HCT116 (cell line): ENCODE data around the gene TMEM186.

Experiments used
- CEBPB ChIP-seq: IDR thresholded peaks from 2 replicates; pipeline ENCODE4 v1.6.1; 2012; ENCODE audit warnings: low read depth
- EZH2 ChIP-seq: fragments of 200-600 bp; sonication (generic); IDR thresholded peaks from 2 replicates; pipeline ENCODE4 v1.6.1; 2017; ENCODE audit warnings: antibody characterized with exemption, mixed run types
- EZH2phosphoT487 ChIP-seq: fragments of 200-600 bp; IDR thresholded peaks from 2 replicates; pipeline ENCODE4 v1.6.1; 2018; ENCODE audit warnings: antibody characterized with exemption, borderline replicate concordance
- FOSL1 ChIP-seq: IDR thresholded peaks from 2 replicates; pipeline ENCODE4 v1.6.1; 2012; ENCODE audit warnings: low read depth
- JUND ChIP-seq: IDR thresholded peaks from 2 replicates; pipeline ENCODE4 v1.6.1; 2012
- POLR2A ChIP-seq: IDR thresholded peaks from 2 replicates; pipeline ENCODE4 v1.7.0; 2011; ENCODE audit warnings: borderline replicate concordance; ENCODE audit not compliant: insufficient read depth, insufficient read length; ENCODE audit errors: extremely low read depth
- POLR2AphosphoS5 ChIP-seq: IDR thresholded peaks from 2 replicates; pipeline ENCODE4 v1.6.1; 2011; ENCODE audit warnings: mild to moderate bottlenecking, low read depth, low read length, moderate library complexity
- RAD21 ChIP-seq: IDR thresholded peaks from 2 replicates; pipeline ENCODE4 v1.6.1; 2012; ENCODE audit warnings: low read depth, mild to moderate bottlenecking
- TCF7L2 ChIP-seq: IDR thresholded peaks from 2 replicates; pipeline ENCODE4 v1.7.0; 2011; ENCODE audit warnings: borderline replicate concordance, inconsistent platforms; ENCODE audit not compliant: insufficient read depth, insufficient read length; ENCODE audit errors: extremely low read depth
- YY1 ChIP-seq: IDR thresholded peaks from 2 replicates; pipeline ENCODE4 v1.6.1; 2011; ENCODE audit warnings: low read length, low read depth, moderate library complexity, mild to moderate bottlenecking; ENCODE audit not compliant: insufficient replicate concordance; ENCODE audit errors: extremely low read depth
- ZBTB33 ChIP-seq: IDR thresholded peaks from 2 replicates; pipeline ENCODE4 v1.6.1; 2011; ENCODE audit warnings: mild to moderate bottlenecking, low read length, moderate library complexity; ENCODE audit not compliant: insufficient replicate concordance; ENCODE audit errors: extremely low read depth
- TF ChIP-seq, protein P1 (sequence below), 3 experiments: fragments of 200-600 bp in 1 of 3; sonication (generic) in 1 of 3; IDR thresholded peaks in 2 of 3; conservative IDR thresholded peaks in 1 of 3; 2 replicates each; pipeline ENCODE4 v1.5.1; 2012 to 2017; ENCODE audit warnings: low read depth in 2 of 3, low read length in 2 of 3, antibody characterized with exemption in 1 of 3, borderline replicate concordance in 1 of 3, control low read depth in 1 of 3, mild to moderate bottlenecking in 1 of 3, mixed read lengths in 1 of 3, mixed run types in 1 of 3, moderate library complexity in 1 of 3; ENCODE audit not compliant: insufficient read depth in 1 of 3
- TF ChIP-seq, protein P2 (sequence below): IDR thresholded peaks from 2 replicates; pipeline ENCODE4 v1.6.1; 2012

DNA sequence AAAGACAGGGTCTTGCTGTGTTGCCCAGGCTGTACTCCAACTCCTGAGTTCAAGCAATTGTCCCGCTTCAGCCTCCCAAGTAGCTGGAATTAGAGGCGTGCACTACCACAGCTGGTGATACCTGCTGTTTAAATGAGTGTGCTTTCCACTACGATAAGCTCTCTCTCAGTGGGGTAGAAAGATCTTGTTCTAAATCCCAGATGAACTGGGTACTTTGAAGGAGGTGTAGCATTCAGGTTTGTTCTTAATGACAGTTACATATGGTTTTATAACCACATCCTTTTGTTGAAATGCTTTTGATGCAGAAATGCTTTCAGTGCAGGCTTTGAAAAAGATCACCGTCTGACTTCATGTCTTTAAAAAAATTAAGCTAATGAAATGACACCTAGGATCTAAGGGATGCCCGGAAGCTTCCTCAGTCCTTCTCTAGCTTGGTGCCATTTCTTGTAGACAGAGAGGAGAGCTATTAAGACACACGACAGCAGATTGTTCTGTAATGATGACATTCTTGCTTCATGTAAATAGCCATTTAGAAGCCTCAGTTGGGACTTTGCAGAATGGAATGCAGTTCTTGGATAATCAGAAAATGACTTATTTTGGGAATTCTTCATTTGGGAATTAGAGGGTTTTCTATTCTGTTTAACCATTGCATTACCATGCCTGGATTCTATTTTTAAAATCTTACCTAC lies 19.7 kb upstream of the TMEM186 start:
- TF ChIP-seq EZH2 (no peak), POLR2AphosphoS5 (no peak), RAD21 (no peak), ZBTB33 (no peak), CEBPB (no peak), POLR2A (no peak), FOSL1 (no peak), EZH2phosphoT487 (no peak), JUND (no peak), TCF7L2 (no peak), YY1 (no peak)
- TF ChIP-seq, protein P1, sequence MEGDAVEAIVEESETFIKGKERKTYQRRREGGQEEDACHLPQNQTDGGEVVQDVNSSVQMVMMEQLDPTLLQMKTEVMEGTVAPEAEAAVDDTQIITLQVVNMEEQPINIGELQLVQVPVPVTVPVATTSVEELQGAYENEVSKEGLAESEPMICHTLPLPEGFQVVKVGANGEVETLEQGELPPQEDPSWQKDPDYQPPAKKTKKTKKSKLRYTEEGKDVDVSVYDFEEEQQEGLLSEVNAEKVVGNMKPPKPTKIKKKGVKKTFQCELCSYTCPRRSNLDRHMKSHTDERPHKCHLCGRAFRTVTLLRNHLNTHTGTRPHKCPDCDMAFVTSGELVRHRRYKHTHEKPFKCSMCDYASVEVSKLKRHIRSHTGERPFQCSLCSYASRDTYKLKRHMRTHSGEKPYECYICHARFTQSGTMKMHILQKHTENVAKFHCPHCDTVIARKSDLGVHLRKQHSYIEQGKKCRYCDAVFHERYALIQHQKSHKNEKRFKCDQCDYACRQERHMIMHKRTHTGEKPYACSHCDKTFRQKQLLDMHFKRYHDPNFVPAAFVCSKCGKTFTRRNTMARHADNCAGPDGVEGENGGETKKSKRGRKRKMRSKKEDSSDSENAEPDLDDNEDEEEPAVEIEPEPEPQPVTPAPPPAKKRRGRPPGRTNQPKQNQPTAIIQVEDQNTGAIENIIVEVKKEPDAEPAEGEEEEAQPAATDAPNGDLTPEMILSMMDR (IDR thresholded peaks at IDR 0.05 in 2 of 3, conservative IDR thresholded peaks at IDR 0.05 in 1 of 3; ENCODE audit: borderline replicate concordance in 1 of 3, insufficient read depth in 1 of 3, low read depth in 2 of 3, low read length in 2 of 3), result no peak
- TF ChIP-seq, protein P2, sequence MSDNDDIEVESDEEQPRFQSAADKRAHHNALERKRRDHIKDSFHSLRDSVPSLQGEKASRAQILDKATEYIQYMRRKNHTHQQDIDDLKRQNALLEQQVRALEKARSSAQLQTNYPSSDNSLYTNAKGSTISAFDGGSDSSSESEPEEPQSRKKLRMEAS, result no peak
